ES-I3 (cell line): ENCODE results near the gene FABP2.
"Not testable (repeated sequence)": the region's sequence is repeated elsewhere in the genome, so short reads cannot be mapped to it uniquely, and the experiment has no call there.

Experiments
- H3K36me3 ChIP-seq: 2 replicates; pipeline ENCODE4 v1.6.1; 2013; ENCODE audit warnings: mild to moderate bottlenecking, low read length, control low read depth, moderate library complexity; ENCODE audit not compliant: insufficient read depth
- H3K4me1 ChIP-seq: 2 replicates; pipeline ENCODE4 v1.6.1; 2013; ENCODE audit warnings: mild to moderate bottlenecking, control low read depth, low read length; ENCODE audit not compliant: insufficient read depth
- H3K9ac ChIP-seq: 2 replicates; pipeline ENCODE4 v1.6.1; 2013; ENCODE audit warnings: low read depth, mild to moderate bottlenecking, low read length, moderate library complexity
- H3K9me3 ChIP-seq: 2 replicates; pipeline ENCODE4 v1.6.1; 2013; ENCODE audit warnings: mild to moderate bottlenecking, low read length, moderate library complexity; ENCODE audit not compliant: control insufficient read depth, insufficient read depth

The FABP2 gene

GRCh38 chr4:119321921-119322687 is at the start of gene FABP2:
Gene FABP2, minus strand, starts transcription at chr4:119322138. Its CDS starts 36 bp downstream, at chr4:119322102.
- H3K36me3 ChIP-seq = no peaks in the 10 kb centered on the region
- H3K9ac ChIP-seq = no peak within 1 kb of the TSS
- no peaks in the 10 kb centered on the region for H3K9me3 ChIP-seq
- H3K4me1 ChIP-seq = no peaks in the 10 kb centered on the region

GRCh38 chr4:119370951-119371683 is 49.2 kb upstream of the FABP2 start:
- H3K9me3 ChIP-seq, H3K4me1 ChIP-seq, H3K36me3 ChIP-seq, H3K9ac ChIP-seq: not testable (repeated sequence)

- H3K36me3 ChIP-seq, H3K9ac ChIP-seq: not testable (repeated sequence)
Measured at GRCh38 chr4:119370392-119370791, 48.5 kb upstream of the FABP2 start.

DNA sequence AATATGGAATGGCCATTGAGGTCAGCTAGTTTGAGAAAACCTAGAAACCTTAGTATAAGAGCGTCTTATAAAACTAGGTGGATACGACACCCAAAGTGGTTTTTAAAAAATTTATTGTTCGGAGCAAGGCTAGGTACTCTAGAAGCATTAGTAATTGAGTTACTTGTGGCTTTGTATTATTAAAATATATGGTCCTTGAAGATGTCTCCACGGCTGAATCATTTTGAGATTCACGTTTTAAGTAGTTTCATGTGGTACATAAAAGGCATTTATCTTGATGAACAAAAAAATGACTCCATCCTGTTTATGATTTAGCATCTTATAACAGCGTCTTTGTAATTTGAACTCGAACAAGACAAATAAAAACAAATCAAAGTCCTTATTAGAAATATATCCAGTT is 44.9 kb upstream of the FABP2 start:
- not testable (repeated sequence) for H3K9ac ChIP-seq, H3K36me3 ChIP-seq, H3K4me1 ChIP-seq, H3K9me3 ChIP-seq

More at GRCh38 chr4:119370392-119370791, 48.5 kb upstream of the FABP2 start:
- not testable (repeated sequence) for H3K9me3 ChIP-seq, H3K4me1 ChIP-seq

DNA sequence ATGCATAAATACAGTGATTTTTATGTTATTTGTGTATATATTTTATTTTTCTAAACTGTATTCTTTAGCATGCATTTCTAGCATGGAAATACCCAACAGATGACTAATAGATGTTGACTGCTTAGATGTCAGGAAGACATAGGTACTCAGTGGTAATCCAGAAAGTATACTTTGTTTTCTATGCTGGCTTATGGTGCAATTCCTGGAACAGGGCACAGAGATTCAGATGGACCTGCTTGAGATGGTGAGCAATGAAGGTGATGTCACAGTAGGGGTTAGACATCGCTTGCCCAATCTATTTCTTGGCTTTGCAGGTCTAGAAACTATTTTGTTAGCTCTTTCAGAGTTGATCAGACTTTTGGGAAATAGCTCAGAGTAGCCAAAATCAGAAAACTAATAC is 42.3 kb upstream of the FABP2 start:
- H3K4me1 ChIP-seq, H3K9me3 ChIP-seq, H3K36me3 ChIP-seq, H3K9ac ChIP-seq: not testable (repeated sequence)

- H3K9ac ChIP-seq = not testable (repeated sequence)
Measured at GRCh38 chr4:119363372-119363771, 41.4 kb upstream of the FABP2 start.

DNA sequence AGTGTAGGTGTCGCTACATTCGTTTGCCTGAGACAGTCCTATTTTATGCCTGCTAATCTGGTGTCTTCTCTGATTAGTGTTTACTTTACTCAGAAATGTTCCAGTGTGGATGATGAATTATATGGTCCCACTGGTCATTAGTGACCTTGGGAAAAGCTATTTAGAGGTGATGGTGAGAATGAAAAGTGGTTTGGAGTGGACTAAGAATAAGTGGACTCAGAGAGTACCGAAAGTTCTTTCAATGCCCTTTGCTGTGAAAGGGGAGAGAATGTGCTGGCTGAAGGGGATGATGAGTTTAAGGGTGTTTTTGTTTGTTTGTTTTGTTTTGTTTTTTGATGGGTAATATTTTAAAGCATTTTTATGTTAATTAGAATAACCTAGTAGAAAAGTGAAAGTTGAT is 40.5 kb upstream of the FABP2 start:
- H3K36me3 ChIP-seq, H3K9ac ChIP-seq, H3K4me1 ChIP-seq, H3K9me3 ChIP-seq: not testable (repeated sequence)

More at GRCh38 chr4:119363372-119363771, 41.4 kb upstream of the FABP2 start:
- not testable (repeated sequence) for H3K4me1 ChIP-seq, H3K9me3 ChIP-seq, H3K36me3 ChIP-seq

- H3K36me3 ChIP-seq, H3K4me1 ChIP-seq, H3K9me3 ChIP-seq, H3K9ac ChIP-seq: not testable (repeated sequence)
Measured at GRCh38 chr4:119359873-119360272, 37.9 kb upstream of the FABP2 start.

GRCh38 chr4:119356796-119357195 is 34.9 kb upstream of the FABP2 start:
- not testable (repeated sequence) for H3K9ac ChIP-seq, H3K36me3 ChIP-seq, H3K4me1 ChIP-seq, H3K9me3 ChIP-seq

GRCh38 chr4:119356041-119356440 is 34.1 kb upstream of the FABP2 start:
- not testable (repeated sequence) for H3K4me1 ChIP-seq, H3K36me3 ChIP-seq, H3K9me3 ChIP-seq, H3K9ac ChIP-seq

GRCh38 chr4:119353364-119353763 is 31.4 kb upstream of the FABP2 start:
- H3K9me3 ChIP-seq, H3K4me1 ChIP-seq, H3K9ac ChIP-seq, H3K36me3 ChIP-seq: not testable (repeated sequence)

GRCh38 chr4:119348169-119348568 is 26.2 kb upstream of the FABP2 start:
- H3K9me3 ChIP-seq, H3K36me3 ChIP-seq, H3K9ac ChIP-seq, H3K4me1 ChIP-seq: not testable (repeated sequence)

DNA sequence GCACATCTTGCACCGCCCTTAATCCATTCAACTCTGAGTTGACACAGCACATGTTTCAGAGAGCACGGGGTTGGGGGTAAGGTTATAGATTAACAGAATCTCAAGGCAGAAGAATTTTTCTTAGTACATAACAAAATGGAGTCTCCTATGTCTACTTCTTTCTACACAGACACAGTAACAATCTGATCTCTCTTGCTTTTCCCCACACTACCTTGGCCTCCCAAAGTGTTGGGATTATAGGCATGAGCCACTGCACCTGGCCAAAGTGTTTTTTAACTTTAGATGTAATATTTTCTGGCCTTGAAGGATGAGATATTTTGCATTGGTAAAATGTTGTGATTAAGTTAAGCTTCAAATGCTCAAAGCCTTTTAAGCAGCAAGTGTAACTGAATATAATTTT is 21.4 kb upstream of the FABP2 start:
- H3K36me3 ChIP-seq, H3K9ac ChIP-seq, H3K4me1 ChIP-seq, H3K9me3 ChIP-seq: not testable (repeated sequence)

DNA sequence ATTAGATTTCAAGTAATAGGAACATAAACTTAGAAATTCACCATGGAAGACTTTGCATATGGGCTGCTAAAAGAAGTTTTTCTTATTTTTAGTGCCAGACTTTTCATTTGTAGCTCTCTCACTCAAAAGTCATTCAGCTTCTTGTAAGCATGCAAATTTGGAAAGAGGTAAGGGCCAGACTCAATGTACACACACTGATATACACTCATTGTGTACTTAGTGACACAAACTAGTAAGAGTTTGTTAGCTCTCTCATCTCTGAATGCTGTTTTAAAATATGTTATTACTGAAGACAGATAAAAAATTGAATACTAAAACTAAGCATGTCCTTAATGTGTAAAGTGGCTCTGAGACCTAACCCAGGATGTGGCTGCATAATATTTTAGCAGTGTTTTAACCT is 18.0 kb upstream of the FABP2 start:
- H3K36me3 ChIP-seq, H3K9me3 ChIP-seq, H3K4me1 ChIP-seq, H3K9ac ChIP-seq: not testable (repeated sequence)

- no peak overlapping the region for H3K9ac ChIP-seq
- H3K4me1 ChIP-seq = no peaks in the 10 kb centered on the region
- no peaks in the 10 kb centered on the region for H3K36me3 ChIP-seq
- H3K9me3 ChIP-seq = no peaks in the 10 kb centered on the region
Measured at GRCh38 chr4:119337010-119337409, 15.1 kb upstream of the FABP2 start.
